ENCODE data around the gene PRRT2. TPM values are rescaled to one million over a fixed set of nuclear protein-coding genes. Genes with fewer than 3 reads are reported as not detected.

The PRRT2 gene
- total RNA-seq, 2 donors from 2014 or later = 2.0 to 3.4 TPM

GRCh38 chr16:29804020-29804419 is 8.0 kb upstream of the PRRT2 start:
- DNase-seq (no peak), ATAC-seq (no peak)
- no peaks in the 10 kb centered on the region for H3K27me3 Mint-ChIP-seq
- H3K4me1 Mint-ChIP-seq = peaks cover 38% of the 10 kb centered on the region
- peak overlapping the region; percentile 100 for H3K27ac Mint-ChIP-seq
- no peaks in the 10 kb centered on the region for H3K9me3 ChIP-seq (ENCODE audit: control insufficient read depth, low read length, poor library complexity, severe bottlenecking)
- peaks cover 2% of the 10 kb centered on the region for H3K36me3 Mint-ChIP-seq (ENCODE audit: low read depth)
- peak overlapping the region; percentile 100 for H3K4me3 Mint-ChIP-seq

- Mint-ChIP-seq H3K27ac (peak overlapping the region; percentile 100), H3K4me3 (peak overlapping the region; percentile 100), H3K4me1 (peaks cover 38% of the 10 kb centered on the region), H3K27me3 (no peaks in the 10 kb centered on the region), H3K36me3 (ENCODE audit: low read depth) (peaks cover 2% of the 10 kb centered on the region)
- H3K9me3 ChIP-seq (ENCODE audit: control insufficient read depth, low read length, poor library complexity, severe bottlenecking) = no peaks in the 10 kb centered on the region
- DNase-seq = no peak
- no peak for ATAC-seq
Measured at GRCh38 chr16:29804455-29805231, 7.3 kb upstream of the PRRT2 start.

GRCh38 chr16:29805232-29806098 is 6.5 kb upstream of the PRRT2 start:
- H3K4me3 Mint-ChIP-seq = peak overlapping the region; percentile 100
- peak; percentile 96 for DNase-seq
- peaks cover 2% of the 10 kb centered on the region for H3K36me3 Mint-ChIP-seq (ENCODE audit: low read depth)
- no peaks in the 10 kb centered on the region for H3K27me3 Mint-ChIP-seq
- no peaks in the 10 kb centered on the region for H3K9me3 ChIP-seq (ENCODE audit: control insufficient read depth, low read length, poor library complexity, severe bottlenecking)
- ATAC-seq = peak; percentile 74
- peaks cover 44% of the 10 kb centered on the region for H3K4me1 Mint-ChIP-seq
- H3K27ac Mint-ChIP-seq = peak overlapping the region; percentile 100

GRCh38 chr16:29806099-29806579 is 5.9 kb upstream of the PRRT2 start, which contains the start of gene MAZ:
TSS of gene MAZ (plus strand) at chr16:29806529. CDS start at chr16:29806702, 173 bp downstream.
- peaks cover 49% of the 10 kb centered on the region for H3K4me1 Mint-ChIP-seq
- no peaks in the 10 kb centered on the region for H3K27me3 Mint-ChIP-seq
- peak; percentile 1 for ATAC-seq
- peak; percentile 54 to 85 (median 79) for DNase-seq
- H3K4me3 Mint-ChIP-seq = peak within 1 kb of the TSS; percentile 100
- peaks cover 2% of the 10 kb centered on the region for H3K36me3 Mint-ChIP-seq (ENCODE audit: low read depth)
- H3K27ac Mint-ChIP-seq = peak within 1 kb of the TSS; percentile 100
- no peaks in the 10 kb centered on the region for H3K9me3 ChIP-seq (ENCODE audit: control insufficient read depth, low read length, poor library complexity, severe bottlenecking)

- Mint-ChIP-seq H3K36me3 (ENCODE audit: low read depth) (peaks cover 2% of the 10 kb centered on the region), H3K27me3 (no peaks in the 10 kb centered on the region), H3K4me1 (peaks cover 51% of the 10 kb centered on the region), H3K27ac (peak overlapping the region; percentile 95), H3K4me3 (peak overlapping the region; percentile 95)
- DNase-seq = peak in 1 of 3 donors; percentile 41
- H3K9me3 ChIP-seq (ENCODE audit: control insufficient read depth, low read length, poor library complexity, severe bottlenecking) = no peaks in the 10 kb centered on the region
- no peak for ATAC-seq
Measured at GRCh38 chr16:29806641-29807425, 5.2 kb upstream of the PRRT2 start.

- peak; percentile 56 for ATAC-seq
- peak overlapping the region; percentile 95 for H3K4me3 Mint-ChIP-seq
- no peaks in the 10 kb centered on the region for H3K27me3 Mint-ChIP-seq
- H3K9me3 ChIP-seq (ENCODE audit: control insufficient read depth, low read length, poor library complexity, severe bottlenecking) = no peaks in the 10 kb centered on the region
- peak; percentile 73 to 85 (median 76) for DNase-seq
- H3K4me1 Mint-ChIP-seq = peaks cover 51% of the 10 kb centered on the region
- H3K27ac Mint-ChIP-seq = peak overlapping the region; percentile 95
- peaks cover 2% of the 10 kb centered on the region for H3K36me3 Mint-ChIP-seq (ENCODE audit: low read depth)
Measured at GRCh38 chr16:29807426-29808218, 4.4 kb upstream of the PRRT2 start.

GRCh38 chr16:29808219-29808900 is 3.6 kb upstream of the PRRT2 start:
- DNase-seq = no peak
- Mint-ChIP-seq H3K27me3 (no peaks in the 10 kb centered on the region), H3K36me3 (ENCODE audit: low read depth) (peaks cover 2% of the 10 kb centered on the region), H3K4me3 (peak overlapping the region; percentile 95), H3K4me1 (peaks cover 54% of the 10 kb centered on the region), H3K27ac (peak overlapping the region; percentile 95)
- H3K9me3 ChIP-seq (ENCODE audit: control insufficient read depth, low read length, poor library complexity, severe bottlenecking) = no peaks in the 10 kb centered on the region
- ATAC-seq = no peak

- no peaks in the 10 kb centered on the region for H3K27me3 Mint-ChIP-seq
- DNase-seq (no peak), ATAC-seq (no peak)
- H3K36me3 Mint-ChIP-seq (ENCODE audit: low read depth) = peaks cover 2% of the 10 kb centered on the region
- peak overlapping the region; percentile 95 for H3K4me3 Mint-ChIP-seq
- peaks cover 47% of the 10 kb centered on the region for H3K4me1 Mint-ChIP-seq
- H3K27ac Mint-ChIP-seq = peak overlapping the region; percentile 95
- H3K9me3 ChIP-seq (ENCODE audit: control insufficient read depth, low read length, poor library complexity, severe bottlenecking) = no peaks in the 10 kb centered on the region
Measured at GRCh38 chr16:29809031-29809747, 2.8 kb upstream of the PRRT2 start.

- Mint-ChIP-seq H3K4me1 (peaks cover 48% of the 10 kb centered on the region), H3K27me3 (no peaks in the 10 kb centered on the region), H3K4me3 (peak overlapping the region; percentile 93), H3K36me3 (ENCODE audit: low read depth) (peaks cover 2% of the 10 kb centered on the region), H3K27ac (peak overlapping the region; percentile 82)
- DNase-seq = peak in 1 of 3 donors; percentile 40
- no peaks in the 10 kb centered on the region for H3K9me3 ChIP-seq (ENCODE audit: control insufficient read depth, low read length, poor library complexity, severe bottlenecking)
- ATAC-seq = no peak
Measured at GRCh38 chr16:29809850-29810698, 1.9 kb upstream of the PRRT2 start.

GRCh38 chr16:29810699-29811169 is 1.3 kb upstream of the PRRT2 start:
- Mint-ChIP-seq H3K4me3 (peak overlapping the region; percentile 93), H3K36me3 (ENCODE audit: low read depth) (peaks cover 2% of the 10 kb centered on the region), H3K27ac (peak overlapping the region; percentile 82), H3K4me1 (peaks cover 50% of the 10 kb centered on the region), H3K27me3 (no peaks in the 10 kb centered on the region)
- no peaks in the 10 kb centered on the region for H3K9me3 ChIP-seq (ENCODE audit: control insufficient read depth, low read length, poor library complexity, severe bottlenecking)
- DNase-seq (no peak), ATAC-seq (no peak)

Measured in T-helper 17 cell (primary cell).